Lower lobe of right lung (tissue), 2 donors: ENCODE data around the gene PRDM9. TPM values are rescaled to one million over a fixed set of nuclear protein-coding genes. Genes with fewer than 3 reads are reported as not detected.

Experiments
- ATAC-seq, 2 donors: fragments of 200-7000 bp; cut with Tn5 transposase; one replicate each; pipeline ENCODE4 v1.9.1; 2020 to 2022; ENCODE audit warnings: mild to moderate bottlenecking in 2 of 2, moderate library complexity in 2 of 2
- DNase-seq: peaks from one replicate; pipeline ENCODE4 v3.0.0-alpha.2; 2020
- H3K27ac ChIP-seq: fragments of 200-600 bp; one replicate; pipeline ENCODE4 v1.8.0; 2022
- H3K27me3 ChIP-seq: fragments of 200-600 bp; one replicate; pipeline ENCODE4 v1.8.0; 2022; ENCODE audit warnings: low read depth
- H3K36me3 ChIP-seq: fragments of 200-600 bp; one replicate; pipeline ENCODE4 v1.8.0; 2022; ENCODE audit warnings: mild to moderate bottlenecking
- H3K4me1 ChIP-seq: fragments of 200-600 bp; one replicate; pipeline ENCODE4 v1.8.0; 2022
- H3K4me3 ChIP-seq: fragments of 200-600 bp; one replicate; pipeline ENCODE4 v1.8.0; 2022; ENCODE audit warnings: mild to moderate bottlenecking
- H3K9me3 ChIP-seq: fragments of 200-600 bp; one replicate; pipeline ENCODE4 v1.8.0; 2022
- intact Hi-C: fragments of 100-400 bp; cut with DNase I; formaldehyde crosslinking; loops from one replicate; pipeline ENCODE4 v1.11.0; 2022
- total RNA-seq: library from RNA; stranded (reverse); fragmentation: NEBNext Ultra II Directional; extraction: Animal tissue kit (Norgen Biotek cat#: 25700); gene quantifications from one replicate; pipeline ENCODE4 v1.2.1, GENCODE V29; 2021
- TF ChIP-seq, protein P1 (sequence below): fragments of 200-600 bp; IDR thresholded peaks from one replicate; pipeline ENCODE4 v1.8.0; 2022; ENCODE audit warnings: antibody characterized with exemption, mild to moderate bottlenecking
- donor health status: DM: no; HTN: yes; CAD: no; lungs with severe emphysema.

PRDM9 gene
- total RNA-seq, 1 donor from 2014 or later: not detected

DNA sequence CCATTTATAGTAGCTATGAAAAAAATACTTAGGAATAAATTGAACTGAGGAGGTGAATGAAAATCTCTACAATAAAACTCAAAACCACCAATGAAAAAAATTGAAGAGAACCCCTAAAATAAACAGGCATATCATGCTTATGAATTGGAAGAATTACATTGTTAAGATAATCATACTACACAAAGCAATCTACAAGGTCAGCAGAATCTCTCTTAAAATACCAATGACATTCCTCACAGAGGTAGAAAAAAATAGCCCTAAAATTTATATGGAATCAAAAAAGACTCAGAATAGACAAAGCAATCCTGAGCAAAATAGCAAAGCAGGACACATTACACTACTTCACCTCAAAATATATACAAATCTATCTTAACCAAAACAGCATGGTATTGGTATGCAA, 23.2 kb downstream of the PRDM9 start:
- TF ChIP-seq, protein P1, sequence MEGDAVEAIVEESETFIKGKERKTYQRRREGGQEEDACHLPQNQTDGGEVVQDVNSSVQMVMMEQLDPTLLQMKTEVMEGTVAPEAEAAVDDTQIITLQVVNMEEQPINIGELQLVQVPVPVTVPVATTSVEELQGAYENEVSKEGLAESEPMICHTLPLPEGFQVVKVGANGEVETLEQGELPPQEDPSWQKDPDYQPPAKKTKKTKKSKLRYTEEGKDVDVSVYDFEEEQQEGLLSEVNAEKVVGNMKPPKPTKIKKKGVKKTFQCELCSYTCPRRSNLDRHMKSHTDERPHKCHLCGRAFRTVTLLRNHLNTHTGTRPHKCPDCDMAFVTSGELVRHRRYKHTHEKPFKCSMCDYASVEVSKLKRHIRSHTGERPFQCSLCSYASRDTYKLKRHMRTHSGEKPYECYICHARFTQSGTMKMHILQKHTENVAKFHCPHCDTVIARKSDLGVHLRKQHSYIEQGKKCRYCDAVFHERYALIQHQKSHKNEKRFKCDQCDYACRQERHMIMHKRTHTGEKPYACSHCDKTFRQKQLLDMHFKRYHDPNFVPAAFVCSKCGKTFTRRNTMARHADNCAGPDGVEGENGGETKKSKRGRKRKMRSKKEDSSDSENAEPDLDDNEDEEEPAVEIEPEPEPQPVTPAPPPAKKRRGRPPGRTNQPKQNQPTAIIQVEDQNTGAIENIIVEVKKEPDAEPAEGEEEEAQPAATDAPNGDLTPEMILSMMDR: no peak

DNA sequence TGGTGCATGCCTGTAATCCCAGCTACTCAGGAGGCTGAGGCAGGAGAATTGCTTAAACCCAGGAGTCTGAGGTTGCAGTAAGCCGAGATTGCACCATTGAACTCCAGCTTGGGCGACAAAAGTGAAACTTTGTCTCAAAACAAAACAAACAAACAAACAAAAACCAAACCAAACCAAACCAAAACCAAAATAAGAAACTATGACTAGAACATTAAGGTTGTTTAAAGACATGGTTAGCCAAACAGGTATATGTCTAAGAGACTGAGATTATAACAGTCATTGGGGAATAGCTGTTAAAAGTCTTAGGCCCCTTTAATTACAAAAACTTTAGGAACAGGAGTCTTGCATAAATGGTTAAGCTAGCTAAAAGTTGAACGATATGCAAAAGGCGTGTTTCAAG, 63.6 kb downstream of the PRDM9 start:
- ATAC-seq (no peak), DNase-seq (no peak)
- no peaks in the 10 kb centered on the region for H3K9me3 ChIP-seq

More for the DNA sequence above, 23.2 kb downstream of the PRDM9 start:
- no peak overlapping the region for H3K4me3 ChIP-seq
- ATAC-seq (no peak), DNase-seq (no peak)
- no peaks in the 10 kb centered on the region for H3K27me3 ChIP-seq
- H3K9me3 ChIP-seq: no peaks in the 10 kb centered on the region
- intact Hi-C loops: no loop called here
- no peaks in the 10 kb centered on the region for H3K4me1 ChIP-seq
- H3K27ac ChIP-seq: no peak overlapping the region
- no peaks in the 10 kb centered on the region for H3K36me3 ChIP-seq

More for the DNA sequence above, 63.6 kb downstream of the PRDM9 start:
- TF ChIP-seq, protein P1: no peak
- intact Hi-C loops: no loop called here
- H3K4me1 ChIP-seq: no peaks in the 10 kb centered on the region
- H3K4me3 ChIP-seq: no peak overlapping the region
- H3K27ac ChIP-seq: no peak overlapping the region
- H3K36me3 ChIP-seq: no peaks in the 10 kb centered on the region
- no peaks in the 10 kb centered on the region for H3K27me3 ChIP-seq
